SK-N-SH treated with all-trans-retinoic acid at 6 μM for 48 hours (cell line): Measurements from ENCODE around the gene NARF.

Experiments used
- ATAC-seq: fragments of 200-7000 bp; cut with Tn5 transposase; 3 replicates; pipeline ENCODE4 v1.9.1; 2020; ENCODE audit warnings: mild to moderate bottlenecking, moderate library complexity
- ARNTL ChIP-seq: fragments of 450-650 bp; formaldehyde crosslinking; IDR thresholded peaks from 2 replicates; pipeline ENCODE4 v1.5.0; 2020; ENCODE audit warnings: low read depth, mild to moderate bottlenecking, moderate library complexity, borderline replicate concordance
- BACH2 ChIP-seq: fragments of 250-450 bp; sonication (Bioruptor Pico); IDR thresholded peaks from 2 replicates; pipeline ENCODE4 v1.9.0; 2021; ENCODE audit warnings: mild to moderate bottlenecking, borderline replicate concordance
- CREB5 ChIP-seq: fragments of 250-450 bp; sonication (Bioruptor Pico); IDR thresholded peaks from 2 replicates; pipeline ENCODE4 v1.5.1; 2020; ENCODE audit warnings: low read depth, mild to moderate bottlenecking, moderate library complexity
- CSDC2 ChIP-seq: fragments of 250-450 bp; sonication (Bioruptor Pico); IDR thresholded peaks from 2 replicates; pipeline ENCODE4 v1.5.0; 2020; ENCODE audit warnings: mild to moderate bottlenecking, moderate library complexity
- CSRNP3 ChIP-seq: fragments of 250-450 bp; sonication (Bioruptor Pico); IDR thresholded peaks from 2 replicates; pipeline ENCODE4 v1.5.1; 2021; ENCODE audit warnings: mild to moderate bottlenecking, moderate library complexity
- ESRRG ChIP-seq: fragments of 250-450 bp; sonication (Bioruptor Pico); IDR thresholded peaks from 2 replicates; pipeline ENCODE4 v1.6.1; 2021; ENCODE audit warnings: mild to moderate bottlenecking
- GLIS3 ChIP-seq: fragments of 250-450 bp; sonication (Bioruptor Pico); IDR thresholded peaks from 2 replicates; pipeline ENCODE4 v1.5.0; 2020; ENCODE audit warnings: mild to moderate bottlenecking, moderate library complexity
- ISL1 ChIP-seq: fragments of 250-450 bp; sonication (Bioruptor Pico); IDR thresholded peaks from 2 replicates; pipeline ENCODE4 v2.1.2; 2022; ENCODE audit warnings: mild to moderate bottlenecking, moderate library complexity
- OSR1 ChIP-seq: fragments of 250-450 bp; sonication (Bioruptor Pico); IDR thresholded peaks from 2 replicates; pipeline ENCODE4 v1.8.0; 2022; ENCODE audit warnings: moderate library complexity, mild to moderate bottlenecking, inconsistent platforms
- POU6F1 ChIP-seq: fragments of 250-450 bp; sonication (Bioruptor Pico); IDR thresholded peaks from 2 replicates; pipeline ENCODE4 v1.8.0; 2021; ENCODE audit warnings: low read depth, mild to moderate bottlenecking, moderate library complexity, borderline replicate concordance
- PPARA ChIP-seq: fragments of 250-450 bp; sonication (Bioruptor Pico); IDR thresholded peaks from 2 replicates; pipeline ENCODE4 v1.5.0; 2020; ENCODE audit warnings: mild to moderate bottlenecking, borderline replicate concordance
- RARB ChIP-seq: fragments of 250-450 bp; sonication (Bioruptor Pico); IDR thresholded peaks from 2 replicates; pipeline ENCODE4 v1.8.0; 2021; ENCODE audit warnings: mild to moderate bottlenecking, moderate library complexity
- SNAI2 ChIP-seq: fragments of 250-450 bp; sonication (Bioruptor Pico); IDR thresholded peaks from 2 replicates; pipeline ENCODE4 v1.5.0; 2020; ENCODE audit warnings: mild to moderate bottlenecking, moderate library complexity
- TCF4 ChIP-seq: fragments of 250-450 bp; sonication (Bioruptor Pico); IDR thresholded peaks from 2 replicates; pipeline ENCODE4 v1.8.0; 2021; ENCODE audit warnings: mild to moderate bottlenecking, moderate library complexity, borderline replicate concordance
- TOX ChIP-seq: fragments of 250-450 bp; sonication (Bioruptor Pico); IDR thresholded peaks from 2 replicates; pipeline ENCODE4 v1.8.0; 2021; ENCODE audit warnings: mild to moderate bottlenecking, moderate library complexity, borderline replicate concordance
- TSHZ2 ChIP-seq: fragments of 250-450 bp; sonication (Bioruptor Pico); IDR thresholded peaks from 2 replicates; pipeline ENCODE4 v1.5.0; 2020; ENCODE audit warnings: mild to moderate bottlenecking, moderate library complexity
- ZC3H10 ChIP-seq: fragments of 250-450 bp; sonication (Bioruptor Pico); IDR thresholded peaks from 2 replicates; pipeline ENCODE4 v1.5.1; 2021; ENCODE audit warnings: mild to moderate bottlenecking, moderate library complexity
- ZFP3 ChIP-seq: fragments of 250-450 bp; sonication (Bioruptor Pico); IDR thresholded peaks from 2 replicates; pipeline ENCODE4 v1.5.0; 2020; ENCODE audit warnings: mild to moderate bottlenecking, moderate library complexity
- ZFP30 ChIP-seq: fragments of 450-650 bp; formaldehyde crosslinking; IDR thresholded peaks from 2 replicates; pipeline ENCODE4 v1.5.0; 2022; ENCODE audit warnings: mild to moderate bottlenecking, moderate library complexity
- ZNF565 ChIP-seq: fragments of 450-650 bp; formaldehyde crosslinking; conservative IDR thresholded peaks from 2 replicates; pipeline ENCODE4 v1.5.0; 2020; ENCODE audit warnings: low read depth, mild to moderate bottlenecking, moderate library complexity
- ZNF70 ChIP-seq: fragments of 450-650 bp; formaldehyde crosslinking; IDR thresholded peaks from 2 replicates; pipeline ENCODE4 v1.5.0; 2020; ENCODE audit warnings: mild to moderate bottlenecking, moderate library complexity

Gene NARF

GRCh38 chr17:82435103-82435502, 23.4 kb upstream of the NARF start:
- peak; percentile 33 for ATAC-seq
- TF ChIP-seq ZNF70 (CRISPR knock-in tag) (no peak), ZNF565 (CRISPR knock-in tag) (no peak), ISL1 (CRISPR knock-in tag) (no peak), ESRRG (no peak), TSHZ2 (CRISPR knock-in tag) (no peak), SNAI2 (CRISPR knock-in tag) (no peak), GLIS3 (no peak), POU6F1 (no peak), ARNTL (CRISPR knock-in tag) (no peak), TOX (CRISPR knock-in tag) (no peak), ZFP3 (CRISPR knock-in tag) (no peak), BACH2 (no peak), CREB5 (CRISPR knock-in tag) (no peak), PPARA (CRISPR knock-in tag) (no peak), CSDC2 (CRISPR knock-in tag) (no peak), RARB (CRISPR knock-in tag) (no peak)

GRCh38 chr17:82435601-82436583, 22.6 kb upstream of the NARF start:
- TF ChIP-seq ZNF70 (CRISPR knock-in tag), result no peak
- TF ChIP-seq TCF4, result no peak
- TF ChIP-seq ZFP3 (CRISPR knock-in tag), result no peak
- TF ChIP-seq BACH2, result no peak
- no peak for TF ChIP-seq ESRRG
- no peak for TF ChIP-seq CREB5 (CRISPR knock-in tag)
- no peak for TF ChIP-seq TSHZ2 (CRISPR knock-in tag)
- TF ChIP-seq OSR1 (CRISPR knock-in tag), result no peak
- TF ChIP-seq TOX (CRISPR knock-in tag), result no peak
- no peak for TF ChIP-seq CSDC2 (CRISPR knock-in tag)
- TF ChIP-seq ZFP30 (CRISPR knock-in tag), result no peak
- no peak for TF ChIP-seq CSRNP3 (CRISPR knock-in tag)
- TF ChIP-seq POU6F1, result no peak
- no peak for TF ChIP-seq ZC3H10 (CRISPR knock-in tag)
- no peak for ATAC-seq
